Heart left ventricle (tissue), 16 donors: Measurements from ENCODE around the gene ENPP6. TPM values are rescaled to one million over a fixed set of nuclear protein-coding genes. Genes with fewer than 3 reads are reported as not detected.

Source experiments
- ATAC-seq, 4 donors: fragments of 200-7000 bp; cut with Tn5 transposase; one replicate each; pipeline ENCODE4 v1.9.1; 2020 to 2022; ENCODE audit warnings: moderate library complexity in 4 of 4, mild to moderate bottlenecking in 3 of 4, moderate number of reproducible peaks in 1 of 4
- DNase-seq, 5 donors: peaks; one replicate each; pipeline ENCODE4 v3.0.0-alpha.2; 2020
- H3K27ac ChIP-seq, 12 donors: fragments of 200-600 bp; sonication (generic) in 4 of 12; one replicate each; pipeline versions ENCODE4 v1.5.0 to v1.8.0; 2016 to 2022; ENCODE audit warnings: mild to moderate bottlenecking in 2 of 12
- H3K27me3 ChIP-seq, 9 donors: fragments of 200-600 bp; sonication (generic) in 2 of 9; one replicate each; pipeline versions ENCODE4 v1.5.1 to v1.8.0; 2016 to 2022; ENCODE audit warnings: mild to moderate bottlenecking in 3 of 9
- H3K36me3 ChIP-seq, 9 donors: fragments of 200-600 bp; sonication (generic) in 2 of 9; one replicate each; pipeline versions ENCODE4 v1.5.0 to v1.8.0; 2018 to 2022; ENCODE audit warnings: mild to moderate bottlenecking in 2 of 9
- H3K4me1 ChIP-seq, 12 donors: fragments of 200-600 bp; sonication (generic) in 4 of 12; one replicate each; pipeline versions ENCODE4 v1.5.0 to v1.8.0; 2016 to 2022; ENCODE audit warnings: mild to moderate bottlenecking in 3 of 12
- H3K4me3 ChIP-seq, 12 donors: fragments of 200-600 bp; sonication (generic) in 4 of 12; one replicate each; pipeline versions ENCODE4 v1.5.0 to v1.8.0; 2017 to 2022; ENCODE audit warnings: mild to moderate bottlenecking in 9 of 12, moderate library complexity in 4 of 12
- H3K9me3 ChIP-seq, 12 donors: fragments of 200-600 bp; sonication (generic) in 4 of 12; one replicate each; pipeline versions ENCODE4 v1.5.0 to v1.8.0; 2016 to 2022; ENCODE audit warnings: mild to moderate bottlenecking in 1 of 12
- POLR2A ChIP-seq, 2 donors: fragments of 450-650 bp; IDR thresholded peaks; one replicate each; pipeline ENCODE4 v1.6.1; 2017; ENCODE audit warnings: antibody characterized with exemption in 2 of 2, mild to moderate bottlenecking in 2 of 2, moderate library complexity in 2 of 2
- WGBS, 4 donors: extraction: QIAGEN DNeasy Blood & Tissue Kit in 2 of 4; methylation state at CpG; one replicate each; pipeline versions ENCODE4 v1.1.5 to v1.1.7; 2013 to 2018; 5-methylcytosine and 5-hydroxymethylcytosine counted together
- intact Hi-C, 10 donors: fragments of 100-400 bp; cut with DNase I; formaldehyde crosslinking; loops; one replicate each; pipeline versions ENCODE4 v1.11.1 to v1.14.2; 2022
- polyA plus RNA-seq, 2 donors: library from polyadenylated mRNA; stranded (reverse); fragments of 200-250 nt; gene quantifications; one replicate each; pipeline ENCODE4 v1.2.3, GENCODE V29; 2013
- total RNA-seq, 9 donors: library from RNA; depleted of rRNA in 2 of 9; stranded (reverse); fragments of >200 nt in 2 of 9; fragmentation: NEBNext Ultra II Directional in 3 of 9; extraction: Animal tissue kit (Norgen Biotek cat#: 25700) in 3 of 9; gene quantifications; one replicate each; pipeline versions ENCODE4 v1.1.0 to v1.2.4, GENCODE V29; 2016 to 2023
- TF ChIP-seq, protein P1 (sequence below), 12 donors: fragments of 200-600 bp; sonication (generic) in 4 of 12; IDR thresholded peaks; one replicate each; pipeline versions ENCODE4 v1.5.0 to v1.8.0; 2018 to 2022; ENCODE audit warnings: antibody characterized with exemption in 12 of 12, mild to moderate bottlenecking in 5 of 12
- donor health status: ischemic (EF 13 %, LVEDD 7.1; RV severe dilation, severe dysfunction).
- donor health status: healthy with polysubstance abuse.
- donor health status: DM: no; HTN: yes; CAD: no.
- donor health status: DM: no; HTN: no; CAD: no.
- donor health status: ischemic (EF 25% LVEDD 6.9; RV normal size, moderate dysfunction).
- donor health status: ischemic (EF 25% LVEDD 5.7; RV mildly dilated, moderate dysfunction).
- donor health status: healthy.
- donor health status: DM: yes; HTN: yes; CAD: no.
- donor health status: ischemic (EF 35%, LVEDD 5.7; RV mildly dilated, moderate dysfunction).
- donor health status: nonischemic (EF 11% LVEDD 7.7; RV severe dilation, severe dysfunction).
- donor health status: DM: yes; HTN: yes; CAD: no.
- donor health status: PGD.
- donor health status: ischemic (EF 29% LVEDD 5.4; RV normal size, mild dysfunction).
- donor health status: nonischemic (EF 23%, LVEDD 6.1; RV moderate dilation, normal function).

The ENPP6 gene
- total and polyA plus RNA-seq, 11 donors: 0.03 to 0.35 (median 0.19) TPM; not detected in 2

- 67 to 90% (median 81%) methylated on average over 1 of the region's 1 CpG for WGBS, 4 donors
- Histone ChIP-seq H3K4me3 (no peak overlapping the region), H3K4me1 (peaks cover 0 to 7% (median 0%) of the 10 kb centered on the region in 12 donors), H3K36me3 (no peaks in the 10 kb centered on the region), H3K27ac (no peak overlapping the region), H3K9me3 (no peaks in the 10 kb centered on the region), H3K27me3 (peaks cover 0 to 7% (median 0%) of the 10 kb centered on the region in 9 donors)
- DNase-seq: no peak
- TF ChIP-seq, protein P1, sequence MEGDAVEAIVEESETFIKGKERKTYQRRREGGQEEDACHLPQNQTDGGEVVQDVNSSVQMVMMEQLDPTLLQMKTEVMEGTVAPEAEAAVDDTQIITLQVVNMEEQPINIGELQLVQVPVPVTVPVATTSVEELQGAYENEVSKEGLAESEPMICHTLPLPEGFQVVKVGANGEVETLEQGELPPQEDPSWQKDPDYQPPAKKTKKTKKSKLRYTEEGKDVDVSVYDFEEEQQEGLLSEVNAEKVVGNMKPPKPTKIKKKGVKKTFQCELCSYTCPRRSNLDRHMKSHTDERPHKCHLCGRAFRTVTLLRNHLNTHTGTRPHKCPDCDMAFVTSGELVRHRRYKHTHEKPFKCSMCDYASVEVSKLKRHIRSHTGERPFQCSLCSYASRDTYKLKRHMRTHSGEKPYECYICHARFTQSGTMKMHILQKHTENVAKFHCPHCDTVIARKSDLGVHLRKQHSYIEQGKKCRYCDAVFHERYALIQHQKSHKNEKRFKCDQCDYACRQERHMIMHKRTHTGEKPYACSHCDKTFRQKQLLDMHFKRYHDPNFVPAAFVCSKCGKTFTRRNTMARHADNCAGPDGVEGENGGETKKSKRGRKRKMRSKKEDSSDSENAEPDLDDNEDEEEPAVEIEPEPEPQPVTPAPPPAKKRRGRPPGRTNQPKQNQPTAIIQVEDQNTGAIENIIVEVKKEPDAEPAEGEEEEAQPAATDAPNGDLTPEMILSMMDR (IDR thresholded peaks at IDR 0.05): no peak
- no peak for TF ChIP-seq POLR2A (IDR thresholded peaks at IDR 0.05)
- intact Hi-C loops: no loop called here
- ATAC-seq: no peak
Measured at GRCh38 chr4:184232202-184232601, 14.5 kb upstream of the ENPP6 start.

GRCh38 chr4:184231573-184231972 lies 13.9 kb upstream of the ENPP6 start:
- Histone ChIP-seq H3K9me3 (no peaks in the 10 kb centered on the region), H3K36me3 (no peaks in the 10 kb centered on the region), H3K4me3 (no peak overlapping the region), H3K27ac (no peak overlapping the region), H3K4me1 (peaks cover 0 to 7% (median 0%) of the 10 kb centered on the region in 12 donors), H3K27me3 (peaks cover 0 to 7% (median 0%) of the 10 kb centered on the region in 9 donors)
- intact Hi-C loops: no loop called here
- 66 to 74% (median 74%) methylated on average over 2 of the region's 2 CpGs for WGBS, 4 donors
- TF ChIP-seq, protein P1 (IDR thresholded peaks at IDR 0.05): no peak
- TF ChIP-seq POLR2A (IDR thresholded peaks at IDR 0.05): no peak
- peak in 3 of 4 donors; percentile 62 to 76 (median 71) for ATAC-seq
- DNase-seq: no peak

DNA sequence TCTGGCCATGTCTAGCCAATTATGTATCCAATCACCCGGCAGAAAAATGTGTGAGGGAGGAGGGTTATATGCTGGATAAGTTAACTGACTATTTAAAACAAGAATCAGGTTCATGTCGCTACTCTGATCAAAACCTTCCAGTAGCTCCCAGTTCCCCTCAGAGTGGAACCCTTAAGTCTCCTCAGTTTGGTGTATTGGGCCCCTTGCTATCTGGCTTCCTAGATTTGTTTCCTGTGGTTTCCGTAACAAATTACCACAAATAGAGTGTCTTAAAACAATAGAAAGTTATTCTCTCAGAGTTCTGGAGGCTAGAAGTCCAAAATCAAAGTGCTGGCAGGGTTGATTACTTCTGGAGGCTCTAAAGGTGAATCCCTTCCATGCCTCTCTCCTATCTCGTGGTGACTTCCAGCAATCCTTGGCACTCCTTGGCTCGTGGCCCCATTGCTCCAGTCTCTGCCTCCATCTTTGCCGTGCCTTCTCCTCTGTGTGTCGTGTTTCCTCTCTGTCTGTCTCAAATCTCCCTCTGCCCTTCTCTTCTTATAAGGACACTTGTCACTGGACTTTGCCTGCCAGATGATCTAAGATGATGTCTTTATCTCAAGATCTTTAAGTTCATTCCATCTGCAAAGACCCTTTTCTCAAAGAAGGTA lies 10.5 kb upstream of the ENPP6 start:
- WGBS, 4 donors: 86 to 90% (median 87%) methylated on average over 7 of the region's 7 CpGs
- ATAC-seq (no peak), DNase-seq (no peak)
- Histone ChIP-seq H3K9me3 (peaks cover 0 to 12% (median 0%) of the 10 kb centered on the region in 12 donors), H3K27ac (no peak overlapping the region), H3K36me3 (no peaks in the 10 kb centered on the region), H3K27me3 (peaks cover 0 to 7% (median 0%) of the 10 kb centered on the region in 9 donors), H3K4me1 (peaks cover 0 to 7% (median 0%) of the 10 kb centered on the region in 12 donors), H3K4me3 (no peak overlapping the region)
- intact Hi-C loops: no loop called here
- TF ChIP-seq POLR2A (IDR thresholded peaks at IDR 0.05): no peak
- TF ChIP-seq, protein P1 (IDR thresholded peaks at IDR 0.05): no peak

DNA sequence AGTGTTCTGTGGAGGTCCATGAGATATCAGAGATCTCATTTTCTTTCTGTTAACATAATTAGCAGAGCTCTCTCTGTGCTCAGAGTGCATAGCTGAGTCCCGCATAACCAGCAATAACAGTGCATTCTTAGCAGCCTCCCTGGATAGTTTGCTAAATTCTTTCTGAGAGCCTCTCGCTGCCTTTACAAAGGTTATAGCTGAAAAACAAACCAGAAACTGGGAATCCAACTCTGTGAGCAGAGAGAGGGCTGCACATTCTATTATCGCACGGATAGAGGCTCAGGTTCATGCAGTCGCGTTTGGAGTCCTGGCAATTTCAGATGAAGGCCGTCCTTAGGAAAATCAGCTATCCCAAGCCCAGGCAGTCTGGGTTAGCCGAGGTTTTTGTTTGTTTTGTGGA lies 1.2 kb downstream of the ENPP6 start:
- TF ChIP-seq, protein P1 (IDR thresholded peaks at IDR 0.05): no peak
- TF ChIP-seq POLR2A (IDR thresholded peaks at IDR 0.05): no peak
- ATAC-seq: no peak
- DNase-seq: no peak

More for the DNA sequence above, 1.2 kb downstream of the ENPP6 start:
- 67 to 78% (median 73%) methylated on average over 8 of the region's 8 CpGs for WGBS, 4 donors
- intact Hi-C loops: no loop called here
- Histone ChIP-seq H3K27ac (no peak overlapping the region), H3K9me3 (peaks cover 0 to 4% (median 0%) of the 10 kb centered on the region in 12 donors), H3K36me3 (no peaks in the 10 kb centered on the region), H3K4me3 (no peak overlapping the region), H3K27me3 (peaks cover 0 to 6% (median 0%) of the 10 kb centered on the region in 9 donors), H3K4me1 (no peaks in the 10 kb centered on the region)
